Body of pancreas (tissue), 4 donors: Measurements from ENCODE around the gene BANP.
"Not testable (repeated sequence)": the region's sequence is repeated elsewhere in the genome, so short reads cannot be mapped to it uniquely, and the experiment has no call there.

Source experiments
- POLR2A ChIP-seq, 3 donors: fragments of 450-650 bp; IDR thresholded peaks; one replicate each; pipeline ENCODE4 v1.6.1; 2016; ENCODE audit warnings: antibody characterized with exemption in 3 of 3, mild to moderate bottlenecking in 2 of 3
- TF ChIP-seq, protein P1 (sequence below), 7 experiments: fragments of 450-650 bp in 4 of 7; fragments of 200-600 bp in 3 of 7; sonication (generic) in 3 of 7; IDR thresholded peaks; one replicate each; pipeline ENCODE4 v1.5.1; 2016 to 2019; ENCODE audit warnings: antibody characterized with exemption in 7 of 7

DNA sequence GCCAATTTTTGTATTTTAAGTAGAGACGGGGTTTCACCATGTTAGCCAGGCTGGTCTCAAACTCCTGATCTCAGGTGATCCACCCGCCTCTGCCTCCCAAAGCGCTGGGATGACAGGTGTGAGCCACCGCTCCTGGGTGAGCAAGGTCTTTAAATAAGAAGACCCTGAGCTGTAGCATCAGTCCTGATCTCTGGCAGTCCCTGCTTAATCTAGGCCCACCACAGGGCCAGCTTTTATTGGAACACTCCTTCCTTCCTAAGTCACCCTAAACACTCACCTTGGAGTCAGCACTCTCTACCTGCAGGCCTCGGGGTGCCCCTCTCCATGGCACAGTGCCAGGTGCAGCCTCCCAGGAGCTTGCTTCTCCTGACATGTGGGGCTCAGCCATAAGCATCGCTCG, 45.7 kb upstream of the BANP start:
- not testable (repeated sequence) for TF ChIP-seq POLR2A (IDR thresholded peaks at IDR 0.05)
- TF ChIP-seq, protein P1, sequence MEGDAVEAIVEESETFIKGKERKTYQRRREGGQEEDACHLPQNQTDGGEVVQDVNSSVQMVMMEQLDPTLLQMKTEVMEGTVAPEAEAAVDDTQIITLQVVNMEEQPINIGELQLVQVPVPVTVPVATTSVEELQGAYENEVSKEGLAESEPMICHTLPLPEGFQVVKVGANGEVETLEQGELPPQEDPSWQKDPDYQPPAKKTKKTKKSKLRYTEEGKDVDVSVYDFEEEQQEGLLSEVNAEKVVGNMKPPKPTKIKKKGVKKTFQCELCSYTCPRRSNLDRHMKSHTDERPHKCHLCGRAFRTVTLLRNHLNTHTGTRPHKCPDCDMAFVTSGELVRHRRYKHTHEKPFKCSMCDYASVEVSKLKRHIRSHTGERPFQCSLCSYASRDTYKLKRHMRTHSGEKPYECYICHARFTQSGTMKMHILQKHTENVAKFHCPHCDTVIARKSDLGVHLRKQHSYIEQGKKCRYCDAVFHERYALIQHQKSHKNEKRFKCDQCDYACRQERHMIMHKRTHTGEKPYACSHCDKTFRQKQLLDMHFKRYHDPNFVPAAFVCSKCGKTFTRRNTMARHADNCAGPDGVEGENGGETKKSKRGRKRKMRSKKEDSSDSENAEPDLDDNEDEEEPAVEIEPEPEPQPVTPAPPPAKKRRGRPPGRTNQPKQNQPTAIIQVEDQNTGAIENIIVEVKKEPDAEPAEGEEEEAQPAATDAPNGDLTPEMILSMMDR (IDR thresholded peaks at IDR 0.05) = not testable (repeated sequence)
